Esophagus (tissue), 2 donors: Measurements from ENCODE around the gene ELMO1. TPM values are rescaled to one million over a fixed set of nuclear protein-coding genes. Genes with fewer than 3 reads are reported as not detected.

Source experiments
- H3K27ac ChIP-seq, 2 donors: one replicate each; pipeline ENCODE4 v1.5.1; 2013; ENCODE audit warnings: low read depth in 2 of 2, mild to moderate bottlenecking in 2 of 2, inconsistent platforms in 1 of 2, low read length in 1 of 2, moderate library complexity in 1 of 2
- H3K27me3 ChIP-seq, 2 donors: one replicate each; pipeline ENCODE4 v1.6.1; 2013; ENCODE audit warnings: low read length in 2 of 2, control low read depth in 1 of 2, mild to moderate bottlenecking in 1 of 2; ENCODE audit not compliant: insufficient read depth in 2 of 2, control insufficient read depth in 1 of 2
- H3K36me3 ChIP-seq, 2 donors: one replicate each; pipeline ENCODE4 v1.6.1; 2013; ENCODE audit warnings: low read length in 1 of 2; ENCODE audit not compliant: control insufficient read depth in 2 of 2, insufficient read depth in 2 of 2
- H3K4me1 ChIP-seq, 2 donors: one replicate each; pipeline ENCODE4 v1.6.1; 2013; ENCODE audit warnings: low read length in 1 of 2; ENCODE audit not compliant: control insufficient read depth in 2 of 2, insufficient read depth in 2 of 2
- H3K4me3 ChIP-seq, 2 donors: one replicate each; pipeline ENCODE4 v1.5.1; 2013; ENCODE audit warnings: low read length in 2 of 2, mild to moderate bottlenecking in 2 of 2, low read depth in 1 of 2, moderate library complexity in 1 of 2
- H3K9me3 ChIP-seq, 2 donors: one replicate each; pipeline ENCODE4 v1.6.1; 2013; ENCODE audit warnings: mild to moderate bottlenecking in 2 of 2, low read depth in 1 of 2, low read length in 1 of 2, moderate library complexity in 1 of 2; ENCODE audit not compliant: control insufficient read depth in 2 of 2, insufficient read depth in 1 of 2
- WGBS, 2 donors: extraction: QIAGEN DNeasy Blood & Tissue Kit; methylation state at CpG; one replicate each; pipeline ENCODE4 v1.1.7; 2013; 5-methylcytosine and 5-hydroxymethylcytosine counted together
- polyA plus RNA-seq, 2 donors: library from polyadenylated mRNA; stranded (reverse); fragments of 200-250 nt; gene quantifications; one replicate each; pipeline ENCODE4 v1.2.3, GENCODE V29; 2013
- donor health status: healthy with polysubstance abuse.
- donor health status: Bipolar disorder and iron deficiency.

Gene ELMO1
- polyA plus RNA-seq, 2 donors = 1.5 to 2.9 TPM

DNA sequence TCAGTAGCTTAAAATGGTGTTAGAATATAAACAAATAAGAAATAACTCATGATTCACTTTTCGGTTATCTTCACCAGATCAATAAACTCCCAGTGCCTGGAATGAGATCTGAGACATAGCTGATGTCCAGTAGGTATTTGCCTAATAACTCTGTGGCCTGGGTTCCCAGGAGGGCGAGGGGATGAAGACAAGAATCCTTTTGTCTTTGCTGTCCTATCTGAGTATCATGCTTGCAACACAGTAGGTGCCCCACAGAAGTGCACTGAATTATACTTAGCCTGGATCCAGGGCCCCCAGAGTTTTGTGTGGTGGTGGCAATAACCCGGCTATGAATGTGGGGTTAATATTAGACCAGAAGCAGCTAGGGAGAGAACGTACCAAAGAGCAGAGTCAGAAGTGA lies 374.3 kb downstream of the ELMO1 start:
- H3K9me3 ChIP-seq = no peaks in the 10 kb centered on the region
- H3K4me1 ChIP-seq = peaks cover 0 to 2% of the 10 kb centered on the region in 2 donors
- no peak overlapping the region for H3K4me3 ChIP-seq
- no peak overlapping the region for H3K27ac ChIP-seq
- 80 to 92% methylated on average over 4 of the region's 4 CpGs for WGBS, 2 donors
- H3K36me3 ChIP-seq = no peaks in the 10 kb centered on the region
- H3K27me3 ChIP-seq = no peaks in the 10 kb centered on the region

- 72 to 75% methylated on average over 2 of the region's 2 CpGs for WGBS, 2 donors
- Histone ChIP-seq H3K27ac (no peak overlapping the region), H3K9me3 (no peaks in the 10 kb centered on the region), H3K4me1 (no peaks in the 10 kb centered on the region), H3K4me3 (no peak overlapping the region), H3K36me3 (no peaks in the 10 kb centered on the region), H3K27me3 (no peaks in the 10 kb centered on the region)
Measured at GRCh38 chr7:37071124-37071523, 377.5 kb downstream of the ELMO1 start.

GRCh38 chr7:37070471-37070870 lies 378.2 kb downstream of the ELMO1 start:
- Histone ChIP-seq H3K36me3 (no peaks in the 10 kb centered on the region), H3K27me3 (no peaks in the 10 kb centered on the region), H3K27ac (no peak overlapping the region), H3K4me3 (no peak overlapping the region), H3K9me3 (no peaks in the 10 kb centered on the region), H3K4me1 (no peaks in the 10 kb centered on the region)
- WGBS, 2 donors = 76 to 80% methylated on average over 3 of the region's 3 CpGs

- Histone ChIP-seq H3K27me3 (no peaks in the 10 kb centered on the region), H3K4me3 (no peak overlapping the region), H3K36me3 (no peaks in the 10 kb centered on the region), H3K9me3 (no peaks in the 10 kb centered on the region), H3K27ac (no peak overlapping the region), H3K4me1 (no peaks in the 10 kb centered on the region)
- 88% methylated on average over 2 of the region's 2 CpGs for WGBS, 2 donors
Measured at GRCh38 chr7:37070031-37070430, 378.6 kb downstream of the ELMO1 start.

DNA sequence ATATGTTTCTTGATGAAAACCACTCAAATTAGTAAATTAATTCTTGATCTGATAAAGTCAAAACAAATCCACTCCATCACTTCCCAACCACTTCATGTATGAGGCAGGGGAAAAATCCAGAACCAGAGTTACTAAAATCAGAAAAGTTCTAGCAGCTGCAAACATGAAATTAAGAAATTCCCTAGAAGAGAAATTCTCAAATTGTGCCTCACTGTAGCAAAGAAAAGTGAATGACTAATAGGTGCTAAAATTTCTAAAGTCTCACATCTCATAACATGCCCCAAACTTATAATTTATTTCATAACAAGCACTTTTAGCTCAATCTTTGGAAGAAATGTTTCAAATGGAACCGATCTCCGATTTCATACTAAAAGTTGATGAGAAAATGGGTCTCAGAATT lies 379.3 kb downstream of the ELMO1 start:
- Histone ChIP-seq H3K4me1 (no peaks in the 10 kb centered on the region), H3K27ac (no peak overlapping the region), H3K4me3 (no peak overlapping the region), H3K9me3 (no peaks in the 10 kb centered on the region), H3K27me3 (no peaks in the 10 kb centered on the region), H3K36me3 (no peaks in the 10 kb centered on the region)
- WGBS, 2 donors = 87% methylated on average over 2 of the region's 2 CpGs

GRCh38 chr7:37068902-37069301 lies 379.8 kb downstream of the ELMO1 start:
- 54 to 59% methylated on average over 1 of the region's 1 CpG for WGBS, 2 donors
- H3K4me3 ChIP-seq = no peak overlapping the region

GRCh38 chr7:37068038-37068437 lies 380.6 kb downstream of the ELMO1 start:
- H3K27me3 ChIP-seq = no peaks in the 10 kb centered on the region
- H3K36me3 ChIP-seq = no peaks in the 10 kb centered on the region
- 83 to 88% methylated on average over 4 of the region's 4 CpGs for WGBS, 2 donors
- H3K27ac ChIP-seq = no peak overlapping the region
- no peaks in the 10 kb centered on the region for H3K4me1 ChIP-seq
- no peak overlapping the region for H3K4me3 ChIP-seq
- H3K9me3 ChIP-seq = no peaks in the 10 kb centered on the region

More at GRCh38 chr7:37068902-37069301, 379.8 kb downstream of the ELMO1 start:
- H3K36me3 ChIP-seq = no peaks in the 10 kb centered on the region
- no peak overlapping the region for H3K27ac ChIP-seq
- H3K9me3 ChIP-seq = no peaks in the 10 kb centered on the region
- H3K4me1 ChIP-seq = no peaks in the 10 kb centered on the region
- no peaks in the 10 kb centered on the region for H3K27me3 ChIP-seq

DNA sequence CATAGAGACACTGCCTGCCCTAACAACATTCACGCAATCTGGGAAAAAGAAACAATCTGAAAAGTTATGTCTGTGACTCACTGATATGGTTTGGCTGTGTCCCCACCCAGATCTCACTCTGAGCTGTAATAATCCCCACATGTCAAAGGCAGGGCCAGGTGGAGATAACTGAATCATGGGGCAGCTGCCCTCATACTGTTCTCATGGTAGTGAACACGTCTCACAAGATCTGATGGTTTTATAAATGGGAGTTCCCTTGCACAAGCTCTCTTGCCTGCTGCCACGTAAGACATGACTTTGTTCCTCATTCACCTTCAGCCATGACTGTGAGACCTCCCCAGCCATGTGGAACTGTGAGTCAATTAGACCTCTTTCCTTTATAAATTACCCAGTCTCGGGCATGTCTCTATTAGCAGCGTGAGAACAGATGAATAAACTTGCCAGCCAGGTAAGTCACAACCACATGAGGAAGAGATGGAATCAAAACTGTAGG lies 382.8 kb downstream of the ELMO1 start:
- no peaks in the 10 kb centered on the region for H3K36me3 ChIP-seq
- H3K9me3 ChIP-seq = no peaks in the 10 kb centered on the region
- WGBS, 2 donors = 47 to 55% methylated on average over 5 of the region's 5 CpGs
- no peak overlapping the region for H3K4me3 ChIP-seq
- no peaks in the 10 kb centered on the region for H3K27me3 ChIP-seq
- peak overlapping the region; percentile 59 to 61 for H3K27ac ChIP-seq
- H3K4me1 ChIP-seq = no peaks in the 10 kb centered on the region

GRCh38 chr7:37062560-37062859 lies 386.2 kb downstream of the ELMO1 start:
- 74 to 76% methylated on average over 3 of the region's 3 CpGs for WGBS, 2 donors
- H3K36me3 ChIP-seq = no peaks in the 10 kb centered on the region
- no peaks in the 10 kb centered on the region for H3K9me3 ChIP-seq
- no peak overlapping the region for H3K4me3 ChIP-seq
- no peaks in the 10 kb centered on the region for H3K27me3 ChIP-seq
- no peak overlapping the region for H3K27ac ChIP-seq
- H3K4me1 ChIP-seq = no peaks in the 10 kb centered on the region

GRCh38 chr7:37061849-37062559 lies 386.7 kb downstream of the ELMO1 start:
- Histone ChIP-seq H3K9me3 (no peaks in the 10 kb centered on the region), H3K4me3 (no peak overlapping the region), H3K4me1 (no peaks in the 10 kb centered on the region), H3K36me3 (no peaks in the 10 kb centered on the region), H3K27ac (no peak overlapping the region), H3K27me3 (no peaks in the 10 kb centered on the region)
- WGBS, 2 donors = 63 to 70% methylated on average over 5 of the region's 5 CpGs
